Measurements from ENCODE around the gene TFF1. TPM values are rescaled to one million over a fixed set of nuclear protein-coding genes. Genes with fewer than 3 reads are reported as not detected.

Gene TFF1
- total RNA-seq, 1 donor = not detected

- DNase-seq (ENCODE audit: low read depth) = no peak
- H3K4me3 ChIP-seq (ENCODE audit: low read depth, low read length) = no peak overlapping the region
- no peak for TF ChIP-seq CTCF (IDR thresholded peaks at IDR 0.05; ENCODE audit: insufficient read depth, low read depth, low read length)
These were observed 18.6 kb downstream of the TFF1 start for GRCh38 chr21:42347601-42348327.

- DNase-seq (ENCODE audit: low read depth) = no peak
- TF ChIP-seq CTCF (IDR thresholded peaks at IDR 0.05; ENCODE audit: insufficient read depth, low read depth, low read length) = no peak
- H3K4me3 ChIP-seq (ENCODE audit: low read depth, low read length) = no peak overlapping the region
These were observed 19.3 kb downstream of the TFF1 start for GRCh38 chr21:42346866-42347600.

GRCh38 chr21:42346441-42346840, 19.9 kb downstream of the TFF1 start:
- no peak overlapping the region for H3K4me3 ChIP-seq (ENCODE audit: low read depth, low read length)
- TF ChIP-seq CTCF (IDR thresholded peaks at IDR 0.05; ENCODE audit: insufficient read depth, low read depth, low read length) = no peak
- DNase-seq (ENCODE audit: low read depth) = no peak

DNA sequence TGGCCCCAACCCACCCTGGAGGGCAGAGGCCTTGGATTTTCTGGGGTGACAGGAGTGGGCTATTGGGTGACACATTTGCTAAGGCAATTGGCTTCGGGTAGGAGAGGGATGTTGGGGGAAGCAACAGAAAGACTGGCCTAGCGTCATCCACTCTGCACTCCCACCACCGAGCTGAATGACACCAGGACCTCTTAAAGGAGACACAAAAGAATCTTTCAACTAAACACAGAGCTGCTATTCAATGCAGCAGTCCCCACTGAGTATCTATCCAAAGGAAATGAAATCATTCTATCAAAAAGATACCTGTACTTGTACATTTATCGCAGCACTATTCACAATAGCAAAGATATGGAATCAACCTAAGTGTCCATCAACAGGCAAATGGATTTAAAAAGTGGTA, 21.7 kb downstream of the TFF1 start:
- no peak for DNase-seq (ENCODE audit: low read depth)
- H3K4me3 ChIP-seq (ENCODE audit: low read depth, low read length) = no peak overlapping the region
- no peak for TF ChIP-seq CTCF (IDR thresholded peaks at IDR 0.05; ENCODE audit: insufficient read depth, low read depth, low read length)

DNA sequence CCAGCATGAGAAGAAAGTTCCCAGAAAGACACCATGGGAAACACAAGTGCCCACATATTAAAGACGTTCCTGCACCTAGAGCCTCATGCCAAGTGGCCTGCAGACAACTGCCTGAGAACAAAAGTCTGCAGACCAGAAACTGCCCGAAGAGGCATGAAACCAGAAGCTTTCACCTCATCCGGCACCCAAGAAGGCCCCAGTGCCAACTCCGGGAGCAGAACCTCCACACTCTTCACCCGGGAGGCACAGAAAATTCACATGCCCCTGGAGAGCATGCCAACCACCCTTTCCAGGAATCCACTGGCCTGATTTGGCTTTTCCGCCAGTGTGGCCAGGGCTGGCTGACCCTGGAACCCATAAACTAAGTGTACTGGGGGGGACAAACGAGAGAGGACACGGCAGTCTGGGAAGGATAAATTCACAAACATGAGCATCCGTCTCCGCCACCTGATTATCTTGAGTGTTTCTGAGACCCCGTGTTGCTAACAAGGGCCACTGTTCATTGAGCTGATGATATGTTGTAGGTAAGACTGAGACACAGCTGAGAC, 22.3 kb downstream of the TFF1 start:
- TF ChIP-seq CTCF (IDR thresholded peaks at IDR 0.05; ENCODE audit: insufficient read depth, low read depth, low read length) = no peak
- H3K4me3 ChIP-seq (ENCODE audit: low read depth, low read length) = no peak overlapping the region
- no peak for DNase-seq (ENCODE audit: low read depth)

DNA sequence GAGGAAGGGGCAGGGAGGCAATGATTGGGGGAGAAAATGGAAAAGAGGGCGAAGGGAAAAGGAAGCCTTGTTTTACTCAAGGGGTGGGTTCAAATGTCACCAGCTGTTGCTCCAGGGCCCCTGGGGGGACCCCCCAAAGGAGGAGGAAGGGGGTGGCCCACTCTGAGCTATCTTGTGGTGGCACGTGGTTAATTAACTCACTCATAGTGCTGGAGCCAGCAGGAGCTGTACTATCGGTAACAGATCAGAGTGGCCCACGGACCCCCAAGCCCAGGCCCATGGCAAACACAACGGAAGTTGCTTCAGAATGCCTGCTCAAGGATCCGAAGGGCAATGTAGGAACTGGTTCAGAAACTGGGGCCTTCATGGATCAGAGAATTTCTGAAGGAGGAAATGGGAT, 22.8 kb downstream of the TFF1 start:
- no peak for TF ChIP-seq CTCF (IDR thresholded peaks at IDR 0.05; ENCODE audit: insufficient read depth, low read depth, low read length)
- no peak for DNase-seq (ENCODE audit: low read depth)
- no peak overlapping the region for H3K4me3 ChIP-seq (ENCODE audit: low read depth, low read length)

Data from fibroblast of villous mesenchyme (primary cell).